Loucy (cell line): Measurements from ENCODE around the gene STAU1.

Experiments used
- H2AFZ ChIP-seq: fragments of 200-600 bp; sonication (generic); 2 replicates; pipeline ENCODE4 v1.6.0; 2016; ENCODE audit warnings: antibody characterized with exemption, mild to moderate bottlenecking, low read length, moderate library complexity
- H3F3A ChIP-seq: fragments of 200-600 bp; 2 replicates; pipeline ENCODE4 v1.6.0; 2016; ENCODE audit warnings: antibody characterized with exemption, low read depth, mild to moderate bottlenecking
- H3K27me3 ChIP-seq: fragments of 200-600 bp; sonication (generic); 2 replicates; pipeline ENCODE4 v1.6.1; 2014; ENCODE audit warnings: low read length, mild to moderate bottlenecking; ENCODE audit not compliant: insufficient read depth, poor library complexity, severe bottlenecking
- H3K36me3 ChIP-seq: fragments of 200-600 bp; sonication (generic); 2 replicates; pipeline ENCODE4 v1.6.1; 2016; ENCODE audit warnings: low read length; ENCODE audit not compliant: insufficient read depth
- H3K4me1 ChIP-seq: fragments of 200-600 bp; sonication (generic); 2 replicates; pipeline ENCODE4 v1.5.1; 2014; ENCODE audit warnings: low read length, mild to moderate bottlenecking; ENCODE audit not compliant: insufficient read depth, poor library complexity, severe bottlenecking
- H3K4me2 ChIP-seq: fragments of 200-600 bp; sonication (generic); 2 replicates; pipeline ENCODE4 v1.6.0; 2014; ENCODE audit warnings: antibody characterized with exemption, low read length, low read depth, mild to moderate bottlenecking; ENCODE audit not compliant: poor library complexity, severe bottlenecking
- H3K4me3 ChIP-seq: fragments of 200-600 bp; sonication (generic); 2 replicates; pipeline ENCODE4 v1.5.1; 2014; ENCODE audit warnings: low read length, mild to moderate bottlenecking, mixed read lengths; ENCODE audit not compliant: poor library complexity, severe bottlenecking
- H3K79me2 ChIP-seq: fragments of 200-600 bp; sonication (generic); 2 replicates; pipeline ENCODE4 v1.6.1; 2014; ENCODE audit warnings: low read length; ENCODE audit not compliant: insufficient read depth
- H3K9ac ChIP-seq: fragments of 200-600 bp; sonication (generic); 2 replicates; pipeline ENCODE4 v1.6.0; 2014; ENCODE audit warnings: mild to moderate bottlenecking, low read depth, low read length, moderate library complexity; ENCODE audit not compliant: poor library complexity, severe bottlenecking
- H3K9me2 ChIP-seq: fragments of 200-600 bp; sonication (generic); replicated peaks from 2 replicates; pipeline ENCODE4 v1.6.1; 2016; ENCODE audit warnings: low read depth, low read length, mixed read lengths
- H3K9me3 ChIP-seq: fragments of 200-600 bp; sonication (generic); 2 replicates; pipeline ENCODE4 v1.6.1; 2014; ENCODE audit warnings: mild to moderate bottlenecking, antibody characterized with exemption, low read length, low read depth; ENCODE audit not compliant: insufficient read depth
- H4K20me1 ChIP-seq: fragments of 200-600 bp; sonication (generic); 2 replicates; pipeline ENCODE4 v1.6.0; 2014; ENCODE audit warnings: antibody characterized with exemption, low read length, mild to moderate bottlenecking; ENCODE audit not compliant: insufficient read depth, poor library complexity, severe bottlenecking
- EZH2phosphoT487 ChIP-seq: fragments of 200-600 bp; IDR thresholded peaks from 2 replicates; pipeline ENCODE4 v1.6.1; 2018; ENCODE audit warnings: antibody characterized with exemption, mild to moderate bottlenecking, moderate library complexity, borderline replicate concordance
- TF ChIP-seq, protein P1 (sequence below): fragments of 200-600 bp; sonication (generic); conservative IDR thresholded peaks from 2 replicates; pipeline ENCODE4 v1.5.1; 2014; ENCODE audit warnings: mild to moderate bottlenecking, antibody characterized with exemption, low read length

STAU1 gene

DNA sequence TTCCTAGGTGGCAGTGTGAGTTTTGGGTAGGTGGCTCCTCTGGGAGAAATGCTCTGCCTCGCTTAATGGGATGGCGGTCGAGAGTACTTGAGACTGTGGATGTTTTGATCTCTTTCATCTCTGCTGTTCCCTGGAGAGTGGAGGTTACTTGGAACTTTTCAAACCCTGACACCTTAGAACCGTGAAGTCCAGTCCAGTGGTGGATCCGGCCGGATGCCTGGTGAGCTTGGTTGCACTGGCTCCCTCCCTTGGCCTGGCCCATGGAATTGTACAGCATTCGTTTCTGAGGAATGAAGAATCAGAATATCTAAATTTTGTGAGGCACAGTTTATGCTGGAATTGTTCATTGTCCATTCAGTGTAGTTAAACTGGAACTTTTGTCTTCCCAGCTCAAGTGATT is 91.0 kb downstream of the STAU1 start:
- no peaks in the 10 kb centered on the region for H3K4me1 ChIP-seq
- H3F3A ChIP-seq = no peaks in the 10 kb centered on the region; the same call in 1 of the 2 replicates
- H3K27me3 ChIP-seq = no peaks in the 10 kb centered on the region
- H3K4me3 ChIP-seq = no peak overlapping the region
- TF ChIP-seq, protein P1, sequence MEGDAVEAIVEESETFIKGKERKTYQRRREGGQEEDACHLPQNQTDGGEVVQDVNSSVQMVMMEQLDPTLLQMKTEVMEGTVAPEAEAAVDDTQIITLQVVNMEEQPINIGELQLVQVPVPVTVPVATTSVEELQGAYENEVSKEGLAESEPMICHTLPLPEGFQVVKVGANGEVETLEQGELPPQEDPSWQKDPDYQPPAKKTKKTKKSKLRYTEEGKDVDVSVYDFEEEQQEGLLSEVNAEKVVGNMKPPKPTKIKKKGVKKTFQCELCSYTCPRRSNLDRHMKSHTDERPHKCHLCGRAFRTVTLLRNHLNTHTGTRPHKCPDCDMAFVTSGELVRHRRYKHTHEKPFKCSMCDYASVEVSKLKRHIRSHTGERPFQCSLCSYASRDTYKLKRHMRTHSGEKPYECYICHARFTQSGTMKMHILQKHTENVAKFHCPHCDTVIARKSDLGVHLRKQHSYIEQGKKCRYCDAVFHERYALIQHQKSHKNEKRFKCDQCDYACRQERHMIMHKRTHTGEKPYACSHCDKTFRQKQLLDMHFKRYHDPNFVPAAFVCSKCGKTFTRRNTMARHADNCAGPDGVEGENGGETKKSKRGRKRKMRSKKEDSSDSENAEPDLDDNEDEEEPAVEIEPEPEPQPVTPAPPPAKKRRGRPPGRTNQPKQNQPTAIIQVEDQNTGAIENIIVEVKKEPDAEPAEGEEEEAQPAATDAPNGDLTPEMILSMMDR = no peak
- TF ChIP-seq EZH2phosphoT487 = no peak
- H3K9me3 ChIP-seq = no peaks in the 10 kb centered on the region
- peaks cover 10% of the 10 kb centered on the region for H4K20me1 ChIP-seq
- no peaks in the 10 kb centered on the region for H3K9me2 ChIP-seq
- no peak overlapping the region for H3K4me2 ChIP-seq
- H2AFZ ChIP-seq = no peak overlapping the region
- peaks cover 80% of the 10 kb centered on the region for H3K36me3 ChIP-seq
- no peaks in the 10 kb centered on the region for H3K79me2 ChIP-seq
- no peak overlapping the region for H3K9ac ChIP-seq

DNA sequence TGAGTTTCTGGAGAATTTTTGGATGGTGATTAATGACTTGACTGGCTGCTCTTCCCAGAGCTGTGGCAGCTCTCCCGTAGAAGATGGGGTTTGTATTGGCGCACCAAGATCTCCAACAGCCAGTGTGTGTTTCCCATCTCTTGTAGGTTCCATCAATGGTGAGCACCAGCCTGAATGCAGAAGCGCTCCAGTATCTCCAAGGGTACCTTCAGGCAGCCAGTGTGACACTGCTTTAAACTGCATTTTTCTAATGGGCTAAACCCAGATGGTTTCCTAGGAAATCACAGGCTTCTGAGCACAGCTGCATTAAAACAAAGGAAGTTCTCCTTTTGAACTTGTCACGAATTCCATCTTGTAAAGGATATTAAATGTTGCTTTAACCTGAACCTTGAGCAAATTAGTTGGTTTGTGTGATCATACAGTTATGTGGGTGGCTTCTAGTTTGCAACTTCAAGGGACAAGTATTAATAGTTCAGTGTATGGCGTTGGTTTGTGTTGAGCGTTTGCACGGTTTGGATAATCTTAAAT is 91.9 kb downstream of the STAU1 start:
- Histone ChIP-seq H3K4me2 (no peak overlapping the region), H2AFZ (no peak overlapping the region), H3K27me3 (no peaks in the 10 kb centered on the region), H3F3A (no peaks in the 10 kb centered on the region; the same call in 1 of the 2 replicates), H3K79me2 (no peaks in the 10 kb centered on the region), H4K20me1 (peaks cover 10% of the 10 kb centered on the region), H3K9me2 (no peaks in the 10 kb centered on the region), H3K36me3 (peaks cover 80% of the 10 kb centered on the region), H3K4me1 (no peaks in the 10 kb centered on the region), H3K9me3 (no peaks in the 10 kb centered on the region), H3K9ac (no peak overlapping the region), H3K4me3 (no peak overlapping the region)
- TF ChIP-seq, protein P1 = no peak
- no peak for TF ChIP-seq EZH2phosphoT487

DNA sequence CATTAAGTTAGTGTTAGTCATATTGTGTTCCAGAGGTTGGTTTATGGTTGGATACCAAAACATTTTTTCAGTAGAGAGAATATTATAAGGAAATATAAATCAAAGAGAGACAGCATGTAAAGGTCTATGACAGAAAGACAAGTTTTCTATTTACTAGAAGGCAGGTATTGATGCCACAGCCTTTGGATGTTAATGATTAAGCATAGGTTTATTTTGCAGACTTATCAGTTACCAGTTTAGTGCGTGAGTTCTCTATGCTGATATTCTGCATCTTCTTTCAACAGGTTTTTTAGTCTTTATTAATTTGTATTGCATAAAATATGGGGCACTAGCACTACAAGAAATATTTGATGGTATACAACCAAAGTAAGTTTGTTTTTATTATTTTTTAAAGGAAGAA is 96.4 kb downstream of the STAU1 start:
- H3K4me3 ChIP-seq = no peak overlapping the region
- no peaks in the 10 kb centered on the region; the same call in 1 of the 2 replicates for H3F3A ChIP-seq
- H3K9me3 ChIP-seq = no peaks in the 10 kb centered on the region
- H4K20me1 ChIP-seq = peaks cover 3% of the 10 kb centered on the region
- H3K79me2 ChIP-seq = no peaks in the 10 kb centered on the region
- no peak overlapping the region for H2AFZ ChIP-seq
- TF ChIP-seq, protein P1 = no peak
- TF ChIP-seq EZH2phosphoT487 = no peak
- no peak overlapping the region for H3K9ac ChIP-seq
- H3K4me1 ChIP-seq = no peaks in the 10 kb centered on the region
- H3K4me2 ChIP-seq = no peak overlapping the region
- no peaks in the 10 kb centered on the region for H3K9me2 ChIP-seq
- H3K36me3 ChIP-seq = peaks cover 92% of the 10 kb centered on the region
- no peaks in the 10 kb centered on the region for H3K27me3 ChIP-seq
